ACC112 (cell line): ENCODE measurements around the gene CBFB.

Experiments used
- H2AFZ ChIP-seq: fragments of 200-600 bp; sonication (generic); one replicate; pipeline ENCODE4 v1.6.0; 2017; ENCODE audit warnings: antibody characterized with exemption, low read length; ENCODE audit not compliant: unreplicated experiment
- H3K27ac ChIP-seq: fragments of 200-600 bp; sonication (generic); 2 replicates; pipeline ENCODE4 v1.5.1; 2014; ENCODE audit warnings: low read depth, mild to moderate bottlenecking, antibody characterized with exemption, low read length, moderate library complexity
- H3K27me3 ChIP-seq: fragments of 200-600 bp; sonication (generic); 2 replicates; pipeline ENCODE4 v1.6.1; 2014; ENCODE audit warnings: mild to moderate bottlenecking, antibody characterized with exemption, low read length, moderate library complexity, mixed read lengths; ENCODE audit not compliant: insufficient read depth
- H3K36me3 ChIP-seq: fragments of 200-600 bp; sonication (generic); 2 replicates; pipeline ENCODE4 v1.6.1; 2016; ENCODE audit warnings: mild to moderate bottlenecking, antibody characterized with exemption, low read length, moderate library complexity, mixed read lengths; ENCODE audit not compliant: insufficient read depth
- H3K4me1 ChIP-seq: fragments of 200-600 bp; sonication (generic); one replicate; pipeline ENCODE4 v1.6.1; 2016; ENCODE audit warnings: low read length, mixed read lengths; ENCODE audit not compliant: insufficient read depth, unreplicated experiment, control insufficient read depth
- H3K4me3 ChIP-seq: fragments of 200-600 bp; sonication (generic); 2 replicates; pipeline ENCODE4 v1.5.1; 2014; ENCODE audit warnings: mild to moderate bottlenecking, low read depth, low read length
- H3K79me2 ChIP-seq: fragments of 200-600 bp; sonication (generic); one replicate; pipeline ENCODE4 v1.6.0; 2016; ENCODE audit warnings: low read length; ENCODE audit not compliant: control insufficient read depth, unreplicated experiment, insufficient read depth

The CBFB gene

GRCh38 chr16:67093098-67093726 is 64.3 kb downstream of the CBFB start:
- Histone ChIP-seq H3K36me3 (no peaks in the 10 kb centered on the region), H3K4me3 (no peak overlapping the region), H3K79me2 (peaks cover 12% of the 10 kb centered on the region), H3K4me1 (no peaks in the 10 kb centered on the region), H3K27ac (no peak overlapping the region), H2AFZ (no peak overlapping the region), H3K27me3 (no peaks in the 10 kb centered on the region)

DNA sequence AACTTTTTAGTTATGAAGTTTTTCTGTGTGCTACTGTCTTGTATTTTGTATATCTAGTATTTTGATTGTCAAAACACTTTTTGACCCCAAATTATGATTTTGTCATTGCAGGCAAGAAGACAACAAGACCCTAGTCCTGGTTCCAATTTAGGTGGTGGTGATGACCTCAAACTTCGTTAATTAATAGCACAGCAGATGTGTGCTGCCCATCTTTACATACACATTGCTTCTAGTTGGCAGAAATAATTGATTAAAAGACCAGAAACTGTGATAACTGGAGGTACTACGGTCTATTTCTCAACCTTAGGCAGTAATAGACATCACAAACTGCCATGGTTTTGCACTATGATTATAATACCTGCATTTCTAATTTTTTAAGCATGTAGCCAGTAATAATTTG is 69.7 kb downstream of the CBFB start:
- Histone ChIP-seq H3K4me3 (no peak overlapping the region), H3K27me3 (no peaks in the 10 kb centered on the region), H3K27ac (no peak overlapping the region), H3K4me1 (no peaks in the 10 kb centered on the region), H2AFZ (no peak overlapping the region), H3K79me2 (no peaks in the 10 kb centered on the region), H3K36me3 (0 out of 2 replicates have a peak, but pooled peaks cover 4% of the 10 kb centered on the region)

GRCh38 chr16:67100569-67101310 is 71.8 kb downstream of the CBFB start:
- Histone ChIP-seq H2AFZ (no peak overlapping the region), H3K27ac (no peak overlapping the region), H3K79me2 (no peaks in the 10 kb centered on the region), H3K27me3 (no peaks in the 10 kb centered on the region), H3K4me1 (no peaks in the 10 kb centered on the region), H3K4me3 (no peak overlapping the region), H3K36me3 (0 out of 2 replicates have a peak, but pooled peaks cover 4% of the 10 kb centered on the region)

- Histone ChIP-seq H3K4me3 (no peak overlapping the region), H3K79me2 (no peaks in the 10 kb centered on the region), H3K27ac (no peak overlapping the region), H3K36me3 (0 out of 2 replicates have a peak, but pooled peaks cover 4% of the 10 kb centered on the region), H2AFZ (no peak overlapping the region), H3K4me1 (no peaks in the 10 kb centered on the region), H3K27me3 (no peaks in the 10 kb centered on the region)
These were observed 72.5 kb downstream of the CBFB start for GRCh38 chr16:67101311-67102082.

DNA sequence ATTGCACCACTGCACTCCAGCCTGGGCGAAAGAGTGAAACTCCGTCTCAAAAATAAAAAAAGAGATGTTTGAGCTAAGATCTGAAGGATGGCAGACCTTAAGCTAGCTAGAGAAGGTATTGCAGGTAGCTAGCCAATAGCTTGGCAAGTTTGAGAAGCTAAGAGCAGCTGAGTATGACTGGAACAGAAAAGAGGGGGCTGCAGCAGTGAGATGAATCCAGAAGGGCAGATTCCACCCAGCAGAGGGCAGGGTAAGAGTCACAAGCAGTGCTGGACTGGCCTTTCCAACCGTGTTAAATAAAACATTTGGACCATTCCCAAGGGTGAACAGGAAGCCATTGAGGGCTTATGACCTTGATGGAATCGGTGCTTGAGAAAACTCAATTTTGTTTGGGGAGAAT is 75.1 kb downstream of the CBFB start:
- H3K27me3 ChIP-seq = no peaks in the 10 kb centered on the region
- no peak overlapping the region for H3K27ac ChIP-seq
- H3K4me3 ChIP-seq = no peak overlapping the region
- no peak overlapping the region for H2AFZ ChIP-seq
- peaks cover 2% of the 10 kb centered on the region for H3K4me1 ChIP-seq
- no peaks in the 10 kb centered on the region for H3K79me2 ChIP-seq
- 0 out of 2 replicates have a peak, but pooled peaks cover 4% of the 10 kb centered on the region for H3K36me3 ChIP-seq

- Histone ChIP-seq H3K27me3 (no peaks in the 10 kb centered on the region), H3K27ac (no peak overlapping the region), H3K36me3 (0 out of 2 replicates have a peak, but pooled peaks cover 4% of the 10 kb centered on the region), H2AFZ (no peak overlapping the region), H3K79me2 (no peaks in the 10 kb centered on the region), H3K4me1 (peaks cover 4% of the 10 kb centered on the region), H3K4me3 (no peak overlapping the region)
These were observed 75.9 kb downstream of the CBFB start for GRCh38 chr16:67104845-67105244.

- H3K4me1 ChIP-seq = peaks cover 4% of the 10 kb centered on the region
- H3K79me2 ChIP-seq = peaks cover 3% of the 10 kb centered on the region
- H3K36me3 ChIP-seq = 0 out of 2 replicates have a peak, but pooled peaks cover 4% of the 10 kb centered on the region
- H2AFZ ChIP-seq = no peak overlapping the region
- no peak overlapping the region for H3K27ac ChIP-seq
- no peak overlapping the region for H3K4me3 ChIP-seq
- no peaks in the 10 kb centered on the region for H3K27me3 ChIP-seq
These were observed 76.3 kb downstream of the CBFB start for GRCh38 chr16:67105246-67105645.

- Histone ChIP-seq H2AFZ (no peak overlapping the region), H3K27me3 (no peaks in the 10 kb centered on the region), H3K4me1 (peaks cover 9% of the 10 kb centered on the region), H3K4me3 (no peak overlapping the region), H3K27ac (no peak overlapping the region), H3K79me2 (peaks cover 9% of the 10 kb centered on the region), H3K36me3 (0 out of 2 replicates have a peak, but pooled peaks cover 4% of the 10 kb centered on the region)
These were observed 76.9 kb downstream of the CBFB start for GRCh38 chr16:67105881-67106280.

- no peak overlapping the region for H3K4me3 ChIP-seq
- no peak overlapping the region for H3K27ac ChIP-seq
These were observed 79.5 kb downstream of the CBFB start for GRCh38 chr16:67108489-67108888.

GRCh38 chr16:67108931-67109406 is 80.0 kb downstream of the CBFB start:
- Histone ChIP-seq H2AFZ (peak overlapping the region; percentile 79), H3K4me3 (peak overlapping the region; percentile 99), H3K36me3 (no peaks in the 10 kb centered on the region), H3K27ac (no peak overlapping the region), H3K4me1 (peaks cover 15% of the 10 kb centered on the region), H3K79me2 (peaks cover 30% of the 10 kb centered on the region), H3K27me3 (no peaks in the 10 kb centered on the region)

More at GRCh38 chr16:67108489-67108888, 79.5 kb downstream of the CBFB start:
- no peak overlapping the region for H2AFZ ChIP-seq
- peaks cover 15% of the 10 kb centered on the region for H3K4me1 ChIP-seq
- no peaks in the 10 kb centered on the region for H3K36me3 ChIP-seq
- H3K27me3 ChIP-seq = no peaks in the 10 kb centered on the region
- peaks cover 30% of the 10 kb centered on the region for H3K79me2 ChIP-seq
